GM12864 (cell line): ENCODE data around the gene LRRC2.
"Not testable (repeated sequence)": the region's sequence is repeated elsewhere in the genome, so short reads cannot be mapped to it uniquely, and the experiment has no call there.

Experiments used
- DNase-seq: peaks from one replicate; pipeline ENCODE4 v3.0.0-alpha.2; 2011; ENCODE audit warnings: low read depth
- H3K4me3 ChIP-seq: 2 replicates; pipeline ENCODE4 v1.5.1; 2011; ENCODE audit warnings: mild to moderate bottlenecking, low read depth, low read length, control low read depth
- TF ChIP-seq, protein P1 (sequence below): IDR thresholded peaks from 2 replicates; pipeline ENCODE4 v1.5.1; 2011; ENCODE audit warnings: low read depth, mild to moderate bottlenecking, moderate library complexity, low read length, control low read depth, inconsistent platforms; ENCODE audit errors: missing control alignments

The LRRC2 gene

DNA sequence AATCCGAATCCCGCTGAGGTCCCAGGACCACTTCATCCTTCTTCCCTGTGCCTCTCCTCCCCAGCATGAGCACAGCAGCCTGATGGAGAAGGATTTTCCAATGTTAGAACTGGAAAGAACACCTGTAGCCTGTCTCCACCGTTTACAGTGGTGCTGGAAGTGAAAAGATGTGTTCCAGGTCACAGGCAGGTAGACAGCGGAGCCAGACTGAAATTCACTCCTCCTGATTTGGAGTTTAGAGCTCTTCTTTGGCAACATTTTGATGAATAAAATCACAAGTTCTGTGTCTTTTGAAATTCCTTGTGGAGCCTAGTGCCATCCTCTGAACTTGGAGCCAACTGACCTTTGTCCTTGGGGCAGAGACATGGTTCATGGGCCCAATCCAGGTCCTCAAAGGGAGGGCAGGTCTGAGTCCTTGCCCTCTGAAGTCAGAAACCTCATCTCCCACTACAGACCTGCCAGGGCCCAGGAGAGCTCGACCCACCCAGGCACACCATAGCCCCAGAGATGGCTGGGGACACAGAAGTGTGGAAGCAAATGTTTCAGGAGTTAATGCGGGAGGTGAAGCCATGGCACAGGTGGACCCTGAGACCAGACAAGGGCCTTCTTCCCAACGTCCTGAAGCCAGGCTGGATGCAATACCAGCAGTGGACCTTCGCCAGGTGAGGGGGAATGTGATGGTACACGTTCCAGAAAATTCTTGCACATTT is 68.4 kb downstream of the LRRC2 start, which contains the start of gene RTP3:
Gene RTP3 (plus strand): TSS at position 421 of the 710 bp plus-strand sequence. CDS start 87 bp downstream, at position 508.
- TF ChIP-seq, protein P1, sequence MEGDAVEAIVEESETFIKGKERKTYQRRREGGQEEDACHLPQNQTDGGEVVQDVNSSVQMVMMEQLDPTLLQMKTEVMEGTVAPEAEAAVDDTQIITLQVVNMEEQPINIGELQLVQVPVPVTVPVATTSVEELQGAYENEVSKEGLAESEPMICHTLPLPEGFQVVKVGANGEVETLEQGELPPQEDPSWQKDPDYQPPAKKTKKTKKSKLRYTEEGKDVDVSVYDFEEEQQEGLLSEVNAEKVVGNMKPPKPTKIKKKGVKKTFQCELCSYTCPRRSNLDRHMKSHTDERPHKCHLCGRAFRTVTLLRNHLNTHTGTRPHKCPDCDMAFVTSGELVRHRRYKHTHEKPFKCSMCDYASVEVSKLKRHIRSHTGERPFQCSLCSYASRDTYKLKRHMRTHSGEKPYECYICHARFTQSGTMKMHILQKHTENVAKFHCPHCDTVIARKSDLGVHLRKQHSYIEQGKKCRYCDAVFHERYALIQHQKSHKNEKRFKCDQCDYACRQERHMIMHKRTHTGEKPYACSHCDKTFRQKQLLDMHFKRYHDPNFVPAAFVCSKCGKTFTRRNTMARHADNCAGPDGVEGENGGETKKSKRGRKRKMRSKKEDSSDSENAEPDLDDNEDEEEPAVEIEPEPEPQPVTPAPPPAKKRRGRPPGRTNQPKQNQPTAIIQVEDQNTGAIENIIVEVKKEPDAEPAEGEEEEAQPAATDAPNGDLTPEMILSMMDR, result no peak
- no peak for DNase-seq
- H3K4me3 ChIP-seq, result no peak within 1 kb of the TSS

DNA sequence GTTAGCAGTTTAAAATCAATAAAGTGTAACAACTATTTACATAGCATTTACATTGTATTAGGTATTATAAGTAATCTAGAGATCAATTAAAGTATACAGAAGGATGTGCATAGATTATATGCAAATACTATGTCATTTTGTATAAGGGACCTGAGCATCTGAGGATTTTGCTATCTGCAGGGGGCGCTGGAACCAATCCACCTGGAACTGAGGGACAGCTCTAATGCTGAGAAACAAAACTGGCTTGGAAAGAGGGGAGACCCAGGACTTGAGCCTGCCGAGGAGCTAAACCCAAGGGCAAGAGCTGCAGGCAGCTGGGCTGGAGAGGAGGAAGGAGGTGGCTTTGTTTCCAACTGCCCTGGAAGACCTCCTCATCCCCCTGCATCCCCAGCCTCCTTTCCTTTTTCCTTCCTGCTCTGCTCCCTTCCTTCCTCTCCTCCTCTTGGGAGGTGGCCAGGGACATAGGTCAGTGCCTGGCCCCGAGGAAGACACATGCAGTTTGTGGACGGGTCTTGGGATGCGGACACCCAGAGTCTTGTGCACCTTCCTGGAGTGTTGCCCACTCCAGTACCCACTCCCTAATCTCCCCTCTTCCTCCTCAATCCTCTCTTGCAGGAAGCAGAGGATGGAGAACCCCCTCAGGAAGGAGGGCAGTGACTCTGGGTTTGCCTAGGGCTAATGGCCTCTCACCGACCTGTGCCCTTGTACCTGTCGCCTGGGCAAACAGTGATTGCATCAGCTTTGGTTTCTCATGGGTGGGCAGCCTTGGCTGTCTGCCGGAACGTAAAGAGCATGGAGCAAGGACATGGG is 69.2 kb downstream of the LRRC2 start:
- peak; percentile 36 for DNase-seq
- TF ChIP-seq, protein P1, result peak; percentile 48
- no peak overlapping the region for H3K4me3 ChIP-seq

DNA sequence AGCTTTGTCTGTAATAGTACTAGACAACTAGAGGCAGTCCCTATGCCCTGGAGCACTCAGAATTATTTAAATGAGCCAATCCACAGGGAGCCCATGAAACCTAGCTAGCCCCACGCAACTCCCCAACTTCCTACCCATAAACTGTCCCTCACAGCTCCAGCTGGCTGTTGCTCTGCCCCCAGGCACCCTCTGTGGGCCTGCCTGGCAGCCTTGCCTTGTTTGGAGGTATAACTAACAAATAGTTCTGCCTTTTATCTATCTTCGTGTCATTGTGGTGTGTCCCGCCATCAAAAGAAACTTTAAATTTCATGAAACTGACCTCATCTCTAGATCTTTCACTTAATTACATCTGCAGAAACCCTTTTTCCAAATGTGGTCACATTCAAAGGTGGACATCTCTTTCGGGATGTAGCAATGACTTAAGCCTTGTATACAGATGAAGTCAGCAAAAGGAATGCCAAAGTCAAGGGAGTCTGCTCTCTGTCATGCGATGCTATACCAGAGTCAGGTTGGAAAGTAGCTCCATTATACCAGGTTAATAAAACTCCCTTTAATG is 70.1 kb downstream of the LRRC2 start:
- DNase-seq, result no peak
- H3K4me3 ChIP-seq, result no peak overlapping the region
- TF ChIP-seq, protein P1, result no peak

- not testable (repeated sequence) for DNase-seq, H3K4me3 ChIP-seq
Measured at GRCh38 chr3:46494491-46494890, 71.6 kb downstream of the LRRC2 start.

GRCh38 chr3:46492890-46493547 is 73.1 kb downstream of the LRRC2 start:
- H3K4me3 ChIP-seq, result no peak overlapping the region
- no peak for DNase-seq
- TF ChIP-seq, protein P1, result no peak

DNA sequence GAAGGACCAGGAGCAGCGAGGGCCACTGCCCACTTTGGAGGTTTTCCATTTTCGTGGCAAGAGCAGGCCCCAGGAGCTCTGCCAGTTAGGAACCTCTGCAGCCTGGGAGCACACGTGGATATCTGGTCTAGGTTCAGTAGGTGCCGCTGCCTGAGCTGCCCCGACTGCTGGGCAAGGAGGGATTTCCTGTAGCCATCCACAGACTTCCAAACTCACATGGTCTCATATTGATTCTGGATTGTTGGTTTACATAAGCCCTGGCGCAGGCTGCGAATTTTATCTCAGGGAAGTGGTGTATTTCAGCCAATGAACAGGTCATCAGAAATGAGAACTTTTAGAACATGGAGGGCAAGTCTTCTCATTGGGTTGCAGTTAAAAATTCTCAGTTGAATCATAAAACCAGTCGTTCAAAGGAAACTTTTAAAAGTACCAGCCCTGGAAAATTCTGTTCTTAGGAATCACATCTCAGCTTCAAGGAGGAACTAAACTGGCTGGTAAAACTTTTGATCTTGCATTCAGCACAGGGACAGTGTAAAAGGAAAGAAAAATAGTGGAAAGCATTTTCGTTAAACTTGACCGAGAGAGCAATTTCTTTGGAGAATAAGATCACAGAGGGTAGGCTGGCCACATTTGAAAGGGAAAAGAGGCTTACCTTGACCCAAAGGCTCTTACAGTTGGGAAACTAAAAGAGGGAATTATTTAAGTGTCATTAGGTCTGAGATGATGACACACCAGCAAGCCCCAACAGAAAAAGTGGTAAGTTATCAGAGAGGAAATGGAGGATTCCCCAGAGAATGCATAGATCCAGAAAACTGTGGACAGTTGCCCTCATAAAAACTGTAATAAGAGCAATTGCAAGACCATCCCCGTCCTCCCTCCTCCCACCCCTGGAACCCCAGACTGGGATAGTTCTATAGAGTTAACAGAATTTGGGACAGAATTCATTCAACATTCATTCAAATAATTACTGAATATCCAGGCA is 74.7 kb downstream of the LRRC2 start:
- TF ChIP-seq, protein P1, result no peak
- no peak overlapping the region for H3K4me3 ChIP-seq
- DNase-seq, result no peak
